ENCODE data around the gene STH.

Gene STH

GRCh38 chr17:46028374-46028773 is 29.3 kb downstream of the STH start:
- Histone ChIP-seq H2AFZ (ENCODE audit: low read length) (no peak overlapping the region), H3K4me2 (ENCODE audit: low read depth, low read length) (no peak overlapping the region), H3K9me2 (replicated peaks; ENCODE audit: insufficient read depth, low read length) (no peaks in the 10 kb centered on the region), H3K36me3 (replicated peaks; ENCODE audit: insufficient read depth, low read length) (0 out of 2 replicates have a peak, but pooled peaks cover under 1% of the 10 kb centered on the region), H3K9ac (ENCODE audit: low read length) (no peak overlapping the region), H4K20me1 (ENCODE audit: insufficient read depth, low read length) (no peaks in the 10 kb centered on the region), H3F3A (ENCODE audit: insufficient read depth, low read length) (no peaks in the 10 kb centered on the region), H3K79me2 (ENCODE audit: low read length) (no peaks in the 10 kb centered on the region), H3K27ac (ENCODE audit: low read length) (no peak overlapping the region), H3K4me3 (ENCODE audit: low read length) (no peak overlapping the region), H3K4me1 (ENCODE audit: low read length) (no peaks in the 10 kb centered on the region), H3K27me3 (replicated peaks; ENCODE audit: insufficient read depth, low read length) (no peaks in the 10 kb centered on the region), H3K9me3 (replicated peaks; ENCODE audit: insufficient read depth, low read length) (no peaks in the 10 kb centered on the region)
- TF ChIP-seq CTCF (IDR thresholded peaks at IDR 0.05; ENCODE audit: low read length) (no peak), EZH2 (optimal IDR thresholded peaks at IDR 0.05; ENCODE audit: low read depth, low read length) (no peak), EZH2phosphoT487 (IDR thresholded peaks at IDR 0.05; ENCODE audit: low read length) (no peak)
- no peak for DNase-seq

- Histone ChIP-seq H3K27ac (ENCODE audit: low read length) (no peak overlapping the region), H4K20me1 (ENCODE audit: insufficient read depth, low read length) (no peaks in the 10 kb centered on the region), H3K4me3 (ENCODE audit: low read length) (no peak overlapping the region), H3K4me1 (ENCODE audit: low read length) (no peaks in the 10 kb centered on the region), H2AFZ (ENCODE audit: low read length) (no peak overlapping the region), H3K9ac (ENCODE audit: low read length) (no peak overlapping the region), H3K36me3 (replicated peaks; ENCODE audit: insufficient read depth, low read length) (0 out of 2 replicates have a peak, but pooled peaks cover 8% of the 10 kb centered on the region), H3K79me2 (ENCODE audit: low read length) (no peaks in the 10 kb centered on the region), H3K27me3 (replicated peaks; ENCODE audit: insufficient read depth, low read length) (no peaks in the 10 kb centered on the region), H3F3A (ENCODE audit: insufficient read depth, low read length) (no peaks in the 10 kb centered on the region), H3K9me2 (replicated peaks; ENCODE audit: insufficient read depth, low read length) (no peaks in the 10 kb centered on the region), H3K4me2 (ENCODE audit: low read depth, low read length) (no peak overlapping the region), H3K9me3 (replicated peaks; ENCODE audit: insufficient read depth, low read length) (no peaks in the 10 kb centered on the region)
- DNase-seq = no peak
- no peak for TF ChIP-seq EZH2phosphoT487 (IDR thresholded peaks at IDR 0.05; ENCODE audit: low read length)
- TF ChIP-seq CTCF (IDR thresholded peaks at IDR 0.05; ENCODE audit: low read length) = no peak
- TF ChIP-seq EZH2 (optimal IDR thresholded peaks at IDR 0.05; ENCODE audit: low read depth, low read length) = no peak
Observed at GRCh38 chr17:46028981-46029565, 30.0 kb downstream of the STH start.

- H3K79me2 ChIP-seq (ENCODE audit: low read length) = no peaks in the 10 kb centered on the region
- H3K9ac ChIP-seq (ENCODE audit: low read length) = no peak overlapping the region
- no peaks in the 10 kb centered on the region for H3K27me3 ChIP-seq (replicated peaks; ENCODE audit: insufficient read depth, low read length)
- H2AFZ ChIP-seq (ENCODE audit: low read length) = no peak overlapping the region
- no peak overlapping the region for H3K4me2 ChIP-seq (ENCODE audit: low read depth, low read length)
- TF ChIP-seq EZH2phosphoT487 (IDR thresholded peaks at IDR 0.05; ENCODE audit: low read length) = no peak
- no peak for TF ChIP-seq EZH2 (optimal IDR thresholded peaks at IDR 0.05; ENCODE audit: low read depth, low read length)
- TF ChIP-seq CTCF (IDR thresholded peaks at IDR 0.05; ENCODE audit: low read length) = no peak
- no peak for DNase-seq
- H3F3A ChIP-seq (ENCODE audit: insufficient read depth, low read length) = no peaks in the 10 kb centered on the region
- H3K4me1 ChIP-seq (ENCODE audit: low read length) = peaks cover 3% of the 10 kb centered on the region
- H3K27ac ChIP-seq (ENCODE audit: low read length) = no peak overlapping the region
- H3K4me3 ChIP-seq (ENCODE audit: low read length) = no peak overlapping the region
- H3K9me2 ChIP-seq (replicated peaks; ENCODE audit: insufficient read depth, low read length) = no peaks in the 10 kb centered on the region
- peaks cover 2% of the 10 kb centered on the region; the same call in 1 of the 2 replicates for H4K20me1 ChIP-seq (ENCODE audit: insufficient read depth, low read length)
- H3K36me3 ChIP-seq (replicated peaks; ENCODE audit: insufficient read depth, low read length) = 0 out of 2 replicates have a peak, but pooled peaks cover 8% of the 10 kb centered on the region
- no peaks in the 10 kb centered on the region for H3K9me3 ChIP-seq (replicated peaks; ENCODE audit: insufficient read depth, low read length)
Observed at GRCh38 chr17:46029627-46030026, 30.6 kb downstream of the STH start.
